DMS114 treated with DMSO at 0.1 percent for 48 hours (cell line): ENCODE results near the gene ZBTB7B.

ENCODE experiments used
- DNase-seq: peaks from one replicate; lab custom pipeline; 2025; ENCODE audit not compliant: unreplicated experiment; lab: John Stamatoyannopoulos, UW

The ZBTB7B gene

DNA sequence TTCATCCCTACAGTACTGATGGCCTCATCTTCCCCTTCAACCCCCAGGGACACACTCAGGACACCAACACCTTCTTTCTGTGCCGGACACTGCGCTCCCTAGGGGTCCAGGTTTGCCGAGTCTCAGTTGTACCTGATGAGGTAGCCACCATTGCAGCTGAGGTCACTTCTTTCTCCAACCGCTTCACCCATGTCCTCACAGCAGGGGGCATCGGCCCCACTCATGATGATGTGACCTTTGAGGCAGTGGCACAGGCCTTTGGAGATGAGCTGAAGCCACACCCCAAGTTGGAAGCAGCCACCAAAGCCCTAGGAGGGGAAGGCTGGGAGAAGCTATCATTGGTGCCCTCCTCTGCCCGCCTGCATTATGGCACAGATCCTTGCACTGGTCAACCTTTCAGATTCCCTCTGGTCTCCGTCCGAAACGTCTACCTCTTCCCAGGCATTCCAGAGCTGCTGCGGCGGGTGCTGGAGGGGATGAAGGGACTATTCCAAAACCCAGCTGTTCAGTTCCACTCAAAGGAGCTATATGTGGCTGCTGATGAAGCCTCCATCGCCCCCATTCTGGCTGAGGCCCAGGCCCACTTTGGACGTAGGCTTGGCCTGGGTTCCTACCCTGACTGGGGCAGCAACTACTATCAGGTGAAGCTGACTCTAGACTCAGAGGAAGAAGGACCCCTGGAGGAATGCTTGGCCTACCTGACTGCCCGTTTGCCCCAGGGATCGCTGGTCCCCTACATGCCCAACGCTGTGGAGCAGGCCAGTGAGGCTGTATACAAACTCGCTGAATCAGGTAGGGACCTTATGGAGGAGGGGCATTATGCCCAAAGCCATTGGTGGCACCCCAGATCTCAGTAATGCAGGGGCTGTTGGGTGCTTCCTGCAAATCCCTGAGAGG lies 14.3 kb upstream of the ZBTB7B start:
- DNase-seq: no peak

DNA sequence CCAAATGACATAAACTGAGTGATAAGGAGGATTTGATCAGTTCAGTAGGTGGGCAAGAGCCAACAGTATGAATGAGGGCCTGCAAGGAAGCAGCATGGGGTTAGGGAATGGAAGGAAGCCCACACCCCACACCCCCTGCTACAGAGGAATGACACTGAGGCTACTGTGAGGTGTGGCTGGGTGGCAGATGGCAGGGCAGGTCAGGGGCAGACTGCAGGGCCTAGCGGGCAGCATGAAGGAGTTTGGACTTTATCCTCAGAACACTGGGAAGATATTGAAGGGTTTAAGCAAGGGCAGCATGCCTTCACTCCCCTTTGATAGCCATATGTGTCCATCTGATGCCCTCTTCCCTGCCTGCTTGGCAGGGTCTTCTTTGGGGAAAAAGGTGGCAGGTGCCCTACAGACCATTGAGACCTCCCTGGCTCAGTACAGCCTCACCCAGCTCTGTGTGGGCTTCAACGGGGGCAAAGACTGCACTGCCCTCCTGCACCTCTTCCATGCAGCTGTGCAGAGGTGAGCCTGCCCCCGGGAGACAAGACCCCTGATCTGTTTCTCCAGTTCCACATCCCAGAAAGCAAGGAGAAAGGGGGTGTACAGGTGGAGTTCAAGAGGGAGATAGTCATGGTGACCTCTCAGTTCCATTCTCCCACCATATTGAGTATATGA lies 13.3 kb upstream of the ZBTB7B start:
- DNase-seq: no peak

DNA sequence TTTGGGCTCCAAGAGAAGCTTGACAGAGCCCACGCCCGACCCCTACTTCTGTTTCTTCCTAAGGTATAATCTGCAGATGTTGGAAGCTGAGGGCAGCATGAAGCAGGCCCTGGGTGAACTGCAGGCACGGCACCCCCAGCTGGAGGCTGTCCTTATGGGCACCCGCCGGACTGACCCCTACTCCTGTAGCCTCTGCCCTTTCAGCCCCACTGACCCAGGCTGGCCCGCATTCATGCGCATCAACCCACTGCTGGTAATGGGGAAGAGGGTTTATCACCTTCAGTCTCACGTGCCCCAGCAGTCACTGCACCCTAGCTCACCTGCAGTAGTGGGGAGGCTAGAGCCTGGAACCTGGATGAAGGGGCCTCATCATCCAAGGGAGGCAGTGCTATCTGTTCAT lies 12.3 kb upstream of the ZBTB7B start:
- no peak for DNase-seq

DNA sequence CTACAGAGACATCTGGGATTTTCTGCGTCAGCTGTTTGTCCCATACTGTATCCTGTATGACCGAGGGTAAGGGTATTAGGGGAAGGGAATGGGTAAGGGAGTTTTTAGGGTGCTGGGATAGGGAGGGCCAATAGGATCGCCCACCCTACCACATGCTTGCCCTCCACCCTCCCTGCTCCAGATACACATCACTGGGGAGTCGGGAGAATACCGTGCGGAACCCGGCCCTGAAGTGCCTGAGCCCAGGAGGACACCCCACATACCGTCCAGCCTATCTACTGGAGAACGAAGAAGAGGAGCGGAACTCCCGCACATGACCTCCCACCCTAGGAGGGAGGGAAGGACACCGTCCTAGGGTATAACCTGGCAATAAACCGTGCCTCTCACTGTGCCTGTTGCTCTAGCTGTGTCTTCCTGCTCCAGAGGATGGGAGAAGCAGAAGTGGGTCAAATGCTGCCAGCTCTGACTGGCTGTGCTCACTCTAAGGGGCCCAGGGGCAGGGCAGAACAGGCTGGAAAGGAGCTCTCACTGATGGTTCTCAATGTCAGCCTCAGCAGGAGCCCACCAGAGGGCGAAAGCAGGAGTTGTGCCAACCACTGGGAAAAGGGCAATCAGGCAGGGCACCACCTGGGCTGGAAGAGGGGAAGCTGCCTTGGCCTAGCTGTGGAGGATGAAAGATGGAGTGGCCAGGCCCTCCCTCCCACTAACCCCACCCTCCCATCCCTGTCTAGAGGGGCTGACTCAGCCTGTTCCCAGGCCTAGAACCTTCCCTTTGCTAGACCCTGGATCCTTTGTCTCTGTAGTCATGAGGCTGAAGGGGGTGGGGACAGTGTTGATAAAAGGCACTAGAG lies 9.7 kb upstream of the ZBTB7B start:
- DNase-seq: peak; percentile 26

DNA sequence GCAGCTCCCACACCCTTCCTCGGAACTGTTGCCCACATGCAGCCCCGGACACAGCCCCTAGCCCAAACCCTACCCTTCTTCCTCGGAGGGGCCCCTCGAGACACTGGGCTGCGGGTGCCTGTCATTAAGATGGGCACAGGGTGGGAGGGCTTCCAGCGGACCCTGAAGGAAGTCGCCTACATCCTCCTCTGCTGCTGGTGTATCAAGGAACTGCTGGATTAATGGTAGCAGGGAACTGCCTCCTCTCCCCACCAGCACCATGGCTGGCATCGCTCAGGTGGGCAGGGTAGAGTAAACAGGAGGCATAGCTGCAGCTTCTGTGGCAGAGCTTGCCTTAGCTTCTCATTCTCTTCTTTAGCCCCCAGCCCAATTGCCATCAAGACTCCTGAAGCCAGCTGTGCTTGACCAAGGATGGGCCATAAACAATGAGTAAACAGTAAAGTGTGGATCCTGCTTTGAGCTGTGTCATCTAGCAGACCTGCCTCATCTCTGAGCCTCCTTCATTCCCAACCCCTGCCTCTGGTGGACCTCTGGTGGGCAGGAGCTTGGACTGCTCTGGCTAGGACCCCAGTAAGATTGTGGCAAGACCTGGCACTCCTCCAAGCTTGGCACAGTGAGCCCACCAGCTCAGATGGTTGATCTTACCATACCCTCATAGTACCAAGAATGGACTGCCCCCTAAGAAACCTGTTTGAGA lies 8.9 kb upstream of the ZBTB7B start, which contains the start of gene LENEP:
LENEP (plus strand) TSS at position 15 of the 697 bp plus-strand sequence; CDS start at position 37, 22 bp downstream.
- DNase-seq: no peak

DNA sequence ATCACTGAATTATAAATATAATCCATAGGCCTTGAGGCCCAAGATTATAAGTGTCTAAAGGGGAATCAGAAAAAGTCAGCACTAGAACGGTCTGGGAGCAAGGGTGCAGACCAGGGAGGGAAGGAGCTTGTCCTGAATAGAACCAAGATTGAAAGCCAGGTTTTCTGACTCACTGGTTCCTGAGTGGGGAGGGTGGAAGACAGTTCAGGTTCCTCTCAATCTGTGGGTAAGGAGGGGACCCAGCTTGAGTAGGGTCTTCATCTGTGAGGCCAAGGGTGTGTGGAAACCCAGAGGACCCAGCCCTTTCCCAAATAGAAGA lies 8.4 kb upstream of the ZBTB7B start:
- DNase-seq: no peak

DNA sequence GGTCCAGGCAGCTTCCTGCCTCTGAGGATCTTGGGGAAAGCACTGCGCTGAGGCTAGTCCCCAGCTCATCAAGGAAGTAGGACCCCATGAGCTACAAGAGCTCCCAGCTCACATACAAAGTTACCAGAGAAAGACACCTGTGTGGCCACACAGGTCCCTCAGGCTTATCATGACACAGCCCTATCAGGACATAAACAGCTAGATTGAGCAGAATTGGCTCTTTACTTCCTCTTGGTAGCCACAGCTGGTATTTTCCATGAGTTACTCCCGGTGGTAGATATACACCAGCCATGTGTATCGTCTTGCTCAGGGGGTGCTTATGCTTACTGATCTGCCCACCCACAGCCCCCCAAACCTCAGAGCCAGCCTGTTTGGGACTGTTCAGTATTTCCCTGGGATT lies 8.0 kb upstream of the ZBTB7B start:
- DNase-seq: no peak

DNA sequence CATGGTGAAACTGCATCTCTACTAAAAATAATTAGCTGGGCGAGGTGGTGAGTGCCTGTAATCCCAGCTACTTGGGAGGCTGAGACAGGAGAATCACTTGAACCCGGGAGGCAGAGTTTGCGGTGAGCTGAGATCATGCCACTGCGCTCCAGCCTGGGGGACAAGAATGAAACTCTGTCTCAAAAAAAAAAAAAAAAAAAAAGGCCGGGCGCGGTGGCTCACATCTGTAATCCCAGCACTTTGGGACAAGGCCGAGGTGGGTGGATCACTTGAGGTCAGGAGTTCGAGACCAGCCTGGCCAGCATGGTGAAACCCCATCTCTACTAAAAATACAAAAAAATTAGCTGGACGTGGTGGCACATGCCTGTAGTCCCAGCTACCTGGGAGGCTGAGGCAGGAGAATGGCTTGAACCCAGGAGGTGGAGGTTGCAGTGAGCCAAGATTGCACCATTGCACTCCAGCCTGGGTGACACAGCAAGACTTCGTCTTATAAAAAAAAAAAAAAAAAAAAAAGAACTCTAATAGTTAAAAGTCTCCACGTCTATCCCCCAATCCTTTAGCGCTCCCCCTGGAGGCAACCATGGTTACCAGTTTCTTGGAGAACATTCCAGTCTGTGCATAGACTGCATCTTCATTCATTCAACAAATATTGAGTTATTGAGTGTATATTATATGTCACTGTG lies 7.2 kb upstream of the ZBTB7B start:
- DNase-seq: peak; percentile 58

DNA sequence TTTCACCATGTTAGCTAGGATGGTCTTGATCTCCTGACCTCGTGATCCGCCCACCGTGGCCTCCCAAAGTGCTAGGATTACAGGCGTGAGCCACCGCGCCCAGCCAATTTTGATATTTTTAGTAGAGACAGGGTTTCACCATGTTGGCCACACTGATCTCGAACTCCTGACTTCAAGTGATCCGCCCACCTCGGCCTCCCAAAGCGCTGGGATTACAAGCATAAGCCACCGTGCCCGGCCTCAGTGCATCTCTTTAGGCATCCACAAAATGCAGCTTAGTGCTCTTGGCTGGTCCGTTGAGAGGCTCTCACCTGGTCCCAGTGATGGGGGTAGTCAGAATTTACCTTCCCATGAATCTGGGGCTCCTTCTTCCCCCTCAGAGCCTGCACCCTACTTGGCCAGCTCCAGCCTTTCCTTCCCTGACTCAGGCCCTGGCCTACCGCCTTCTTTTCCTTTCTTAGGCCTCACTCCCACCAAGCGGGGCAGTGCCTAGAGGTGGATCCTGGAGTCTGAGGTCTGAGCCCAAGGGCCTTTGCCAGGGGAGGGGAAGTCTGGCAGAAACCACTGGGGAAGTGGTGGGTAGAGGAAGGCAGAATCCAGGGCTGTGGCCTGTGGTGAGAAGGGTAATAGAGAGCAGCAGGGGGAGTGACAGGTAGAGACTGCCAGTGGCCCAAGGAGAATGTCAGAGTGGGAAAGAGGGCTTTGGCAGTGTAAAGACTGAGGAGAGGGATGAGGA lies 5.5 kb upstream of the ZBTB7B start:
- no peak for DNase-seq

DNA sequence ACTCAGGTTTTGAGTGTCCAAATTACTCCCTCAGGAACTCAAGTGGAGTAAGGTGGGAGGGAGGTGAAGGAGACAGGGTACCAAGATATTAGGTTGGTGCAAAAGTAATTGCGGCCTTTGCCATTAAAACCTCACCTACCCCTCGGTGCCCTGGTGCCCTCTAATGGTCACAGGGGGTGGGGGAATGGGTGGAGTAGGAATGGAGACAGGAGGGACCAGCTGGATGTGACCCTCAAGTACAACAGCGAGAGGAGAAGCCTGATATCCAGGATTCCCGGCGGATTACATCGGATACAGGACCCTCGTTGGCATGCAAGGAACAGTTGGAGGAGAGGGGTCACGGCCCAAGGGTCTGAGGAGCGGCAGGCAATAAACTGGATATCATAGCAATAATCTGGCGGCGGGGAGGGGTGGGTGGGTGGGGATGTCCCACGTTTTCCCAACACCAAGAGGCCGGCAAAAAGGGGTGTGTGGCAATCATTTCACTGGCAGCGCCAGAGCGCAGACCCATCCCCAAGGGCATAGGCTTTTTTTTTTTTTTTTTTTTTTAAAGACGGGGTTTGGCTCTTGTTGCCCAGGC lies 4.3 kb upstream of the ZBTB7B start:
- no peak for DNase-seq

DNA sequence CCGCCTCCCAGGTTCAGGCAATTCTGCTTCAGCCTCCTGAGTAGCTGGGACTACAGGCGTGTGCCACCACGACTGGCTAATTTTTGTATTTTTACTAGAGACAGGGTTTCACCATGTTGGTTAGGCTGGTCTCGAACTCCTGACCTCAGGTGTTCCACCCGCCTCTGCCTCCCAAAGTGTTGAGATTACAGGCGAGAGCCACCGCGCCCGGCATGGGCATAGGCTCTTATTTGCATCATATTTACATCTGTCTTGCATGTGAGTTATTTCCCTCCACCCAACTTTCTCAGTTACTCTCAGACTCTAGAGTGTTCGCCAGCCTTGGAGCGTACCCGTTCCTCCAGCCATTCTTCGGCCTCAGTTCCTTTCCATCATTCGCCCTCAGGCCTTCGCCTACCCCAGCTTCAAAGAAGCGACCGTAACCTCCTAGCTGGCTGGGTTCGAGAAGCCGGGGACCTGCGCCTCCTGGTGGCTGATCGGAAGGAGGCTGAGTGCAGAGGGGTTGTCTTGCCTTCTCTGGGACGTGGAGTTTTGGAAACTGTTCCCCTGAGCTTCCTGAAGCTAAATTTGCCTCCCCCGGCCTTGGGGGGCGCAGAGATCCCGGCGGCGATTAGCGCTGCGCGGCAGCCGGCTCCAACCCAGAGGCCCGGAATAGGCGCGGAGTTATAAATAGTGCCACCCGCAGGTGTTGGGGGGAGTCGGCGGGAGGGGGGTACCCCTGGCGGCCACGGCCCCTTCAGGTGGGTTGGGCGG lies 3.6 kb upstream of the ZBTB7B start:
- peak; percentile 76 for DNase-seq

DNA sequence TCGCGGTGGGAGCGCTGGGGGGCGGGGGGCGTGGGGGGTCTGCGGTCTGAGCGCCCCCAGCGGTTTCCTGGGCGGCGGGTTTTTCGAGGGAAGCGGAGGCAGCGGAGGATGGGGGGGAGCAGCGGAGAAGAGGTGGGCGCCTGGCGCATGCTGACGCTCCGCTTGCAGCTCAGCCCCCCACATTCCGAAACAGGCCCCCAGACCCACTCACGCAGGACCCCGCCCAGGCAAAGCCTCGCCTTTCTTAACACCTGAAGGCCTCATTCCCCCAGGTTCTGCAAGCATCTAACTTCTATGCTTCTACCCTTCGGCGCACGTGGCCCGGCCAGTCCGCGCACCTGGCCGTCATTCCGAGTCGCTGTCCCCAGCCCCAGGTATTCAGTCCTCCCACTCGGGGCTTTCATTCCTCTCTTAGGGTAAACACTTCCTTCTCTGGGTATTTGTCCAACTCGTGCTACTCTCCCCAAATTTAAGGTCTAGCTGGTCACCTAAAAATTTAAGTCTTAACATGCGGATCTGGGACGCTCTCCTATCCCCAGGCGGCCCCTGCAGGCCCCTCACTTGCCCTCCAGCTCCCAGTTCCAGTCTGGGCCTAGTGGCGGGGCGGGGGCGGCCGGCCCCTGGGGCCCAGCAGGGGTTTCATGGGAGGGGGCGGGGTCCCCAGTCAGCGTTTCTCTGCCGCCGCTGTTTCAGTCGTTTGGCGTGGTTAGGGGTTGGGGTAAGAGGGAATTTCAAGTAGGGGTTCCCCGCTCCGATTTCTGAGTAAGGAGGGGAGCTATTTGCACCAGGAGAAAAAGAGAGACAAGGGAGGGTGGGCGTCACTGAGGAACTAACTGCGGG lies 2.8 kb upstream of the ZBTB7B start:
- DNase-seq: no peak

DNA sequence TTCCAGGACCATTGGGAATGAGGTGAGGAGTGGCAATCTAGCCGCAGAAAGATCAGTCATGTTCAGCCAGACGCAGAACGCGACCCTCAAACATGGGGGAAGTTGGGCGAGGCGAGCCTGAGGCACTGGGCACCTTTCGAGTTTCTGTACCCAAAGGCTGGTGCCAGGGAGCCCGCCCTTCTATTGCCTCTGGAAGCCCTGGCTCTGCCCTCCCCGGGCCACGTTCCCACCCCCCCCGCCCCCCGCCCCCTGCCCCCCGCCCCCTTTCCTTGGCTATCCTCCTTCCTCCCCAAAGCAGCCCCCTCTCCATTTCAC lies 2.2 kb upstream of the ZBTB7B start:
- DNase-seq: no peak

DNA sequence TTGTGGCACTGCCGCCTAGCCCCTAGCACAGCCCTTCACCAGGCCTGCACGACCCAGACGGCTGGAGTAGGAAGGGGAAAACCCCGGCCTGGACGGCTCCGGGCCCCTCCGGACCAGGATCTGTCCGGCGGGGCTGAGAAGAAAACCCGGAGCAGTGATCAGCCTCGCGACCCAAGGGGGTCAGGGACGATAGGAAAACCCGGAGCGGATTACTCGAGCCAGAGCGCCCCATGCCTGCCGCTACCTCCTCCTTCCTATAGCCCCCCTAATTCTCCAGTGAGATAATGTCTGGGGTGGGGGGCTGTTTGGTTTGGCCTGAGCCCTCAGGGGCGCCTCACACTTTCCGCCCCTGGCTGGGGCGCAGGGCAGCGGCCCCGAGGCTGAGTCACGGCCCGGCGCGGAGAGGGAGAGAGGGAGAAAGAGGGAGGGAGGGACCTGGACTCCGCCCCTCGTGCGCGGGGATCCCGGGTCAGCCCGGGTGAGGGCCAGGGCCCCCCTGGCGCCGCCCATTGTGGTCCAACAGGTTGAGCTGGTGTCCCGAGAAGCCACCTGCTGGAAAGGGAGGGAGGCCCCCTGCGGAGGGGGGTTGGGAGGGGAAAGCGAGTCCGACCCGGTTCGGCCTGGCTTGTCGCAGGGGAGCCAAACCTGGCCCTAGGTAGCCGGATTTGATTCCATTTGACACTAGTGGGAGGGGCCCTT lies 1.7 kb upstream of the ZBTB7B start:
- peak; percentile 84 for DNase-seq

DNA sequence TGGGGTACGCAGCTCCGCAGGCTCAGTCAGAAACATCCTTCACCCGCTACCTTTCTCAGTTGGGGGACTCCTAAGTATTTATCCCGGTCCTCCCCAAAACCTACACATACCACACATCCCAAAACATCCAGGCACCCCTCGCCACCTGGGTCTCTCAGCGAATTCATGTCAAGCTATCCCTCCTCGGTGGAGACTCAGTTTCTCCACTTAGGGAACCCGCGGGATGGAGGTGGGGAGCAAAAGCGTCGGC lies 1.3 kb upstream of the ZBTB7B start:
- peak; percentile 75 for DNase-seq

DNA sequence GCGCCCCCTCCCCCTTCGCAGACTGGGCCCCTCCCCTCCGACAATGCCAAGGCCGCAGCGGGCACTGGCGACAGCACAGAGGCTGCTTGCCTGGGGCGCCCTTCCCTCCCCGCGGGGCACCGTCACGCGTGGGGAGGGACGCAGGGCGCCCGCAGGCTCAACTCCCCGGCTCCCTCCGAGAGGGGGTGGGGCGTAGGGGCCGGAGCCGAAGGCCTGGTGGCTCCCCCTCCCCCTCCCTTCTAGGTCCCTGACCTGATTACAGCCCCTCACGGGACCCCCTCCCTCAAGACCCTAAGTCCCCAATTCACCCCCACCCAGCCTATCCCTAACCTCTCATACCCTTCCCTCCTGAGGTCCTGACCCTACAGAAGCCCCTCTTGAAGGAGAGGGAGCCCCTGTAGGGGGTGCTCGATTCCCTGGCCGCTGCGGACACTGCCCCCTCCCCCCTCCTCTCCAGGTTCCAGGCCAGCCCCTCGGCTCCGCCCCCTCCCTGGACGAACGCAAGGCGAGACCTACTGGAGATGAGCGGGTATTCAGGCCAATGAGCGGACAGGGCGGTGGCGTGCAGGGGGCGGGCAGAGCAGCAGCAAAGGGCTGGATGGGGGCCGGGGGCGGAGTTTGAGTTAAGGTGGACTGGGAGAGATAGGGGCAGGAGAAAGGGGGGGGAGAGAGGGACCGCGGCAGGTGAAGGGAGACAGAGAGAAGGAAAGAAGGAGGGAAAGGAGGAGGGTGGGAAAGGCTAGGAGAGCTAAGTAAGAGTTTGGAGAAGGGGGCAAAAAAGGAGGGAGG lies 733 bp upstream of the ZBTB7B start:
- DNase-seq: peak; percentile 100

DNA sequence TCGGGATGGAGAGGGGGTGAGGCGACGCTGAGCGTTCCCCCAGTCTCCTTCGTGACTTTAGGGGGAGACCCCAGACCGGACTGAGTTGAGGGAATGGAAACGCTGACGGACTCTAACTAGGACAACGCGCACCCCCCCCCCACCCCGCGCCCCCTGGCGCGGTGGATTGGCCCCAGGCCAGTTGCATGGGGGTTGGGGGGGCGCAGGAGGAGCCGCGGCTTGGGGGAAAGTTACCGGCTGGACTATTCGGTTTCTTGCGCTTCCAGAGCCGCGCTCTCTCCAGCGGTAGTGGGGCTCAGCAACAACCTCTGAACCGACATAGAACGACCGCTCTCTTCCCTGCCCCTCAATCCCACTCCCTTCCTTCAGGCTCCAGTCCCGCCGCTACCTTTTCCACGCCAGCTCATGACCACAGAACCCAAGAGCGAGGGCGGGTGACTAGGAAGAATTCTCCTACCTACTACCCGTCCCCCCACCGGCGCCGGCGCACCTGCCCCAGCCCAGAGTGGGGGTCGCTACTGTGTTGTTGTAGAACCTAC lies 694 bp downstream of the ZBTB7B start:
- no peak for DNase-seq
